ENCODE data around the gene MGAM2. TPM values are rescaled to one million over a fixed set of nuclear protein-coding genes. Genes with fewer than 3 reads are reported as not detected.

The MGAM2 gene
- total and polyA plus RNA-seq, 2 of the 13 experiments (the other 11 are each of a cell fraction or from before 2014, with no cell fraction given) = 0.29 TPM; not detected in 1

DNA sequence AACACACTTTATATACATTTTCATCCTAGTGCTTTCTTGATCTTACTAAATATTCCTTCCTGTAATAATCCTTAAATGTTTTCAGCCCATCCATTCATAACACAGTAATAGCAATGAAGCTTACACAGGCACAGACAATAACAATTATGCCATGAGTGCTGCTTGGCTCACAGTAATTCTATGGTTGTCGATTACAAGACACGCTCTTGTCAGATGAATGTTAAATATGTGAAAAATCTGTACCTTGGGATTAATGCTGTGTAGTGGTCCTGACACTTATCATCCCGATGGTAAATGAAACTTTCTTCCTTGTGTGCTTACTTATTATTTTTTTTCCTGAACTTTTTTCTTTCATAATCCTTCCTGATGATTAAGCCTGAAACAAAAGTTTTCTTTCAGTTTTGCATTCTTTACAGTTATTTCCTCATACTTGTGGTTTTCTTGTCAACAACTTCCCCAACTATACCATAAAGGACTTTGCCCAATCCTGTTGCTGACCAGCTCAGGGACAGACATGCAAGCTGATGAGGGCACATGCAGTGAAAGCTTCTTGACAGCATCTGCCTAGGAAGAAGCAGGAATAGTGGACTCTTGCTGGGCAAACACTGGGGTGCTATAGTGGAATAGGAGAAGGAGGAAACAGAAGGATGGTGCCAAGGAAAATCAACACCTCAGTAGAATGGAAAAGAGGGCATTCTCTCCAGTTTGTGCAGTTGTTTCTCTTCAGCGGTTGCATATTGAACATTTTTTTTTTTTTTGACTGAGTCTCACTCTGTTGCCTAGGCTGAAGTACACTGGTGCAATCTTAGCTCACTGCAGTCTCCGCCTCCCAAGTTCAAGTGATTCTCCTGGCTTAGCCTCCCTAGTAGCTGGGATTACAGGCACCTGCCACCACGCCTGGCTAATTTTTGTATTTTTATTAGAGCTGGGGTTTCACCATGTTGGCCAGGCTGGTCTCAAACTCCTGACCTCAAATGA, 6.7 kb upstream of the MGAM2 start (continued):
- TF ChIP-seq, protein P1, sequence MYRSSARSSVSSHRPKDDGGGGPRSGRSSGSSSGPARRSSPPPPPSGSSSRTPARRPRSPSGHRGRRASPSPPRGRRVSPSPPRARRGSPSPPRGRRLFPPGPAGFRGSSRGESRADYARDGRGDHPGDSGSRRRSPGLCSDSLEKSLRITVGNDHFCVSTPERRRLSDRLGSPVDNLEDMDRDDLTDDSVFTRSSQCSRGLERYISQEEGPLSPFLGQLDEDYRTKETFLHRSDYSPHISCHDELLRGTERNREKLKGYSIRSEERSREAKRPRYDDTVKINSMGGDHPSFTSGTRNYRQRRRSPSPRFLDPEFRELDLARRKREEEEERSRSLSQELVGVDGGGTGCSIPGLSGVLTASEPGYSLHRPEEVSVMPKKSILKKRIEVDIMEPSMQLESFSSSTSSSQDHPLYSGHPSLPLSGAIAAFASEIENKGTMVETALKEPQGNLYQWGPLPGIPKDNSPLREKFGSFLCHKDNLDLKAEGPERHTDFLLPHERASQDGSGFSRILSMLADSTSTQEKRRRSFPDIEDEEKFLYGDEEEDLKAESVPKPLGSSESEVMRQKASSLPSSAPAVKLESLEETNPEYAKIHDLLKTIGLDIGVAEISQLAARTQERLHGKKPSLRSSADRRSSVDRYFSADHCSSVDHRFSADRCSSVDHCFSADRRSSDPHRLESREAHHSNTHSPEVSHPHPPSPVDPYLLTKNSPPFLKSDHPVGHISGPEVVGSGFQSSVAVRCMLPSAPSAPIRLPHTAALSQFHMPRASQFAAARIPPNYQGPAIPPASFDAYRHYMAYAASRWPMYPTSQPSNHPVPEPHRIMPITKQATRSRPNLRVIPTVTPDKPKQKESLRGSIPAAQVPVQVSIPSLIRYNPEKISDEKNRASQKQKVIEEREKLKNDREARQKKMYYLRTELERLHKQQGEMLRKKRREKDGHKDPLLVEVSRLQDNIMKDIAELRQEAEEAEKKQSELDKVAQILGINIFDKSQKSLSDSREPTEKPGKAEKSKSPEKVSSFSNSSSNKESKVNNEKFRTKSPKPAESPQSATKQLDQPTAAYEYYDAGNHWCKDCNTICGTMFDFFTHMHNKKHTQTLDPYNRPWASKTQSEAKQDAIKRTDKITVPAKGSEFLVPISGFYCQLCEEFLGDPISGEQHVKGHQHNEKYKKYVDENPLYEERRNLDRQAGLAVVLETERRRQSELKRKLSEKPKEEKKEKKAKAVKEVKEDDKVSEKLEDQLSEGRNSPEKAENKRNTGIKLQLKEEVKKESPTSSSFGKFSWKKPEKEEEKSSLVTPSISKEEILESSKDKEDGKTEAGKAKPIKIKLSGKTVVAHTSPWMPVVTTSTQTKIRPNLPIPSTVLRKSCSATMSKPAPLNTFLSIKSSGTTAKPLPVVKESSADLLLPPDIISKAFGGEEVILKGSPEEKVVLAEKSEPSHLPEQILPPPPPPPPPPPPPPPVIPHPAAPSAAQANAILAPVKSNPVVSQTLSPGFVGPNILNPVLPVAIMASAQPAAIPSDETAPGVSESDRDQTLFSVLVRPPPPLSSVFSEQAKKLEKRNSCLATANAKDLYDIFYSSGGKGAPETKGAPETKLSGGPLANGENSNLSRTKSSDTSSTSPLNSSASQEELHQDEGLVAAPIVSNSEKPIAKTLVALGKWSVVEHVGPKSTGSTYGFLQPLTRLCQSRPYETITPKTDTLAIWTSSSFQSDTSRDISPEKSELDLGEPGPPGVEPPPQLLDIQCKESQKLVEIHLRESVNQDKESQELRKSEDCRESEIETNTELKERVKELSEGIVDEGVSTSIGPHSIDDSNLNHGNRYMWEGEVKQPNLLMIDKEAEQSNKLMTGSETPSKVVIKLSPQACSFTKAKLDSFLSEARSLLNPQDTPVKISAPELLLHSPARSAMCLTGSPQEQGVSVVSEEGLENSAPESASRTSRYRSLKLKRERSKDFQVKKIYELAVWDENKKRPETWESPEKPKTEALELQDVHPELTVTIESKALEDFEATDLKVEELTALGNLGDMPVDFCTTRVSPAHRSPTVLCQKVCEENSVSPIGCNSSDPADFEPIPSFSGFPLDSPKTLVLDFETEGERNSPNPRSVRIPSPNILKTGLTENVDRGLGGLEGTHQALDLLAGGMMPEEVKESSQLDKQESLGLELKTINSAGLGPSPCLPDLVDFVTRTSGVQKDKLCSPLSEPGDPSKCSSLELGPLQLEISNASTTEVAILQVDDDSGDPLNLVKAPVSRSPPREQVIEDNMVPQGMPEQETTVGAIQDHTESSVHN (CRISPR knock-in tag; IDR thresholded peaks at IDR 0.05) = no peak
- TF ChIP-seq, protein P2, sequence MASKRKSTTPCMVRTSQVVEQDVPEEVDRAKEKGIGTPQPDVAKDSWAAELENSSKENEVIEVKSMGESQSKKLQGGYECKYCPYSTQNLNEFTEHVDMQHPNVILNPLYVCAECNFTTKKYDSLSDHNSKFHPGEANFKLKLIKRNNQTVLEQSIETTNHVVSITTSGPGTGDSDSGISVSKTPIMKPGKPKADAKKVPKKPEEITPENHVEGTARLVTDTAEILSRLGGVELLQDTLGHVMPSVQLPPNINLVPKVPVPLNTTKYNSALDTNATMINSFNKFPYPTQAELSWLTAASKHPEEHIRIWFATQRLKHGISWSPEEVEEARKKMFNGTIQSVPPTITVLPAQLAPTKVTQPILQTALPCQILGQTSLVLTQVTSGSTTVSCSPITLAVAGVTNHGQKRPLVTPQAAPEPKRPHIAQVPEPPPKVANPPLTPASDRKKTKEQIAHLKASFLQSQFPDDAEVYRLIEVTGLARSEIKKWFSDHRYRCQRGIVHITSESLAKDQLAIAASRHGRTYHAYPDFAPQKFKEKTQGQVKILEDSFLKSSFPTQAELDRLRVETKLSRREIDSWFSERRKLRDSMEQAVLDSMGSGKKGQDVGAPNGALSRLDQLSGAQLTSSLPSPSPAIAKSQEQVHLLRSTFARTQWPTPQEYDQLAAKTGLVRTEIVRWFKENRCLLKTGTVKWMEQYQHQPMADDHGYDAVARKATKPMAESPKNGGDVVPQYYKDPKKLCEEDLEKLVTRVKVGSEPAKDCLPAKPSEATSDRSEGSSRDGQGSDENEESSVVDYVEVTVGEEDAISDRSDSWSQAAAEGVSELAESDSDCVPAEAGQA (IDR thresholded peaks at IDR 0.05; ENCODE audit: low read depth) = no peak
- TF ChIP-seq, protein P2 (CRISPR knock-in tag; IDR thresholded peaks at IDR 0.05; ENCODE audit: borderline replicate concordance) = no peak
- TF ChIP-seq ZNF850 (CRISPR knock-in tag; conservative IDR thresholded peaks at IDR 0.05) (no peak), SNAI1 (CRISPR knock-in tag; IDR thresholded peaks at IDR 0.05; ENCODE audit: borderline replicate concordance) (no peak), SMARCC2 (IDR thresholded peaks at IDR 0.05) (no peak), CBX5 (CRISPR knock-in tag; IDR thresholded peaks at IDR 0.05; ENCODE audit: borderline replicate concordance) (no peak), MED13 (CRISPR knock-in tag; IDR thresholded peaks at IDR 0.05) (no peak), ZBTB8A (CRISPR knock-in tag; IDR thresholded peaks at IDR 0.05; ENCODE audit: borderline replicate concordance, low read depth) (no peak), ZMYM3 (CRISPR knock-in tag; IDR thresholded peaks at IDR 0.05) (no peak), ZNF747 (CRISPR knock-in tag; IDR thresholded peaks at IDR 0.05; ENCODE audit: borderline replicate concordance) (no peak), MIER3 (CRISPR knock-in tag; IDR thresholded peaks at IDR 0.05; ENCODE audit: borderline replicate concordance) (no peak), ZNF749 (CRISPR knock-in tag; IDR thresholded peaks at IDR 0.05; ENCODE audit: borderline replicate concordance) (no peak)
- TF ChIP-seq, protein P3, sequence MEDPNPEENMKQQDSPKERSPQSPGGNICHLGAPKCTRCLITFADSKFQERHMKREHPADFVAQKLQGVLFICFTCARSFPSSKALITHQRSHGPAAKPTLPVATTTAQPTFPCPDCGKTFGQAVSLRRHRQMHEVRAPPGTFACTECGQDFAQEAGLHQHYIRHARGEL (CRISPR knock-in tag; IDR thresholded peaks at IDR 0.05) = no peak
